Endodermal cell (in vitro differentiated cells): Measurements from ENCODE around the gene THSD4. TPM values are rescaled to one million over a fixed set of nuclear protein-coding genes. Genes with fewer than 3 reads are reported as not detected.

Experiments used
- DNase-seq: peaks from one replicate; pipeline ENCODE4 v3.0.0-alpha.2; 2017
- H3K27ac ChIP-seq: 2 replicates; pipeline ENCODE4 v1.5.1; 2013; ENCODE audit warnings: mild to moderate bottlenecking, low read depth, low read length, moderate library complexity
- H3K27me3 ChIP-seq: 2 replicates; pipeline ENCODE4 v1.6.1; 2013; ENCODE audit warnings: mild to moderate bottlenecking, low read length, moderate library complexity; ENCODE audit not compliant: insufficient read depth, control insufficient read depth, poor library complexity, severe bottlenecking
- H3K36me3 ChIP-seq: 2 replicates; pipeline ENCODE4 v1.7.0; 2013; ENCODE audit warnings: mild to moderate bottlenecking, low read length, moderate library complexity; ENCODE audit not compliant: control insufficient read depth, insufficient read depth
- H3K4me1 ChIP-seq: one replicate; pipeline ENCODE4 v1.7.0; 2013; ENCODE audit warnings: low read length; ENCODE audit not compliant: control insufficient read depth, insufficient read depth
- H3K4me3 ChIP-seq: 2 replicates; pipeline ENCODE4 v1.5.1; 2013; ENCODE audit warnings: mild to moderate bottlenecking, low read length, moderate library complexity
- H3K9ac ChIP-seq: 2 replicates; pipeline ENCODE4 v1.6.1; 2013; ENCODE audit warnings: mild to moderate bottlenecking, low read length, moderate library complexity; ENCODE audit not compliant: poor library complexity, severe bottlenecking; ENCODE audit errors: extremely low read depth
- H3K9me3 ChIP-seq: 2 replicates; pipeline ENCODE4 v1.6.1; 2013; ENCODE audit warnings: mild to moderate bottlenecking, low read length, moderate library complexity; ENCODE audit not compliant: control insufficient read depth
- H3K27ac Mint-ChIP-seq: 2 replicates; pipeline ENCODE4 v1.8.0; 2020; ENCODE audit warnings: mixed read lengths
- H3K27me3 Mint-ChIP-seq: 2 replicates; pipeline ENCODE4 v1.8.0; 2021; ENCODE audit warnings: mild to moderate bottlenecking, mixed read lengths; ENCODE audit not compliant: insufficient read depth
- H3K36me3 Mint-ChIP-seq: 2 replicates; pipeline ENCODE4 v1.8.0; 2020; ENCODE audit warnings: low read depth, mixed read lengths
- H3K4me1 Mint-ChIP-seq: 2 replicates; pipeline ENCODE4 v1.8.0; 2020; ENCODE audit warnings: mixed read lengths
- H3K4me3 Mint-ChIP-seq: 2 replicates; pipeline ENCODE4 v1.8.0; 2020; ENCODE audit warnings: mild to moderate bottlenecking, moderate library complexity, mixed read lengths
- H3K9me3 Mint-ChIP-seq: 2 replicates; pipeline ENCODE4 v1.8.0; 2020; ENCODE audit warnings: mild to moderate bottlenecking, mixed read lengths
- CTCF ChIP-seq: fragments of 200-600 bp; sonication (generic); conservative IDR thresholded peaks from 2 replicates; pipeline ENCODE4 v1.5.0; 2021; ENCODE audit warnings: antibody characterized with exemption, mild to moderate bottlenecking
- WGBS, 2 experiments: methylation state at CpG; one replicate each; pipeline versions ENCODE4 v1.1.5 to v1.1.7; 2013; ENCODE audit warnings: missing lambda C conversion rate in 2 of 2, mixed read lengths in 1 of 2; ENCODE audit not compliant: insufficient coverage in 1 of 2, insufficient read length in 1 of 2; 5-methylcytosine and 5-hydroxymethylcytosine counted together
- total RNA-seq, 2 donors: library from RNA; stranded (reverse); fragmentation: NEBNext Ultra II Directional in 1 of 2; extraction: Animal tissue kit (Norgen Biotek cat#: 25700) in 1 of 2; gene quantifications; 2 replicates in 1 of 2; 3 replicates in 1 of 2; pipeline ENCODE4 v1.2.1, GENCODE V29; 2021

Gene THSD4
- total RNA-seq, 2 donors from 2014 or later = 4.6 to 5.4 TPM

DNA sequence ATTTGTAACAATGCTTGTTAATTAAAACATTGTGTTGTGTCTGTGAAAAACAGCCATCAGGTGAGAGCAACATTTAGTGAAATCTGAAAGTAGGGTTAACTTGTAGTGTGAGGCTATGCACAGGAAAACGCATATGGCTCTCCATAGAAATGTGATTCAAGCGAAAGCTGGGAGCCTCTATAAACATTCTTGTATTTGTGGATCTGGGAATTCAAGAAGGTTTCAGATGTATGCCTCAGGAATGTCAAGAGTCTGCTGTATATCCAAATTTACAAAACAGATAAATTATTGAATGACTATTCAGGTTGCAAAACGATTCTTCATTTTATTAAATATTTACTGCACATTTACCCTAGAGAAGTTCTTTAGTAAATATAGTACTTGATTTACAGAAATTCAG is 166.0 kb downstream of the THSD4 start:
- H3K27me3 ChIP-seq = no peaks in the 10 kb centered on the region
- 98 to 100% methylated on average over 2 of the region's 3 CpGs for WGBS, 2 experiments

GRCh38 chr15:71282076-71282475 is 166.8 kb downstream of the THSD4 start:
- no peaks in the 10 kb centered on the region for H3K27me3 Mint-ChIP-seq
- H3K36me3 ChIP-seq = no peaks in the 10 kb centered on the region
- H3K4me1 Mint-ChIP-seq = no peaks in the 10 kb centered on the region
- DNase-seq = no peak
- H3K4me1 ChIP-seq = no peaks in the 10 kb centered on the region
- H3K4me3 ChIP-seq = no peak overlapping the region
- no peak overlapping the region for H3K4me3 Mint-ChIP-seq
- no peaks in the 10 kb centered on the region for H3K36me3 Mint-ChIP-seq
- H3K27ac Mint-ChIP-seq = no peak overlapping the region
- no peaks in the 10 kb centered on the region for H3K9me3 Mint-ChIP-seq
- TF ChIP-seq CTCF = no peak
- H3K9ac ChIP-seq = no peak overlapping the region
- 85 to 94% methylated on average over 3 of the region's 3 CpGs for WGBS, 2 experiments
- no peak overlapping the region for H3K27ac ChIP-seq
- H3K27me3 ChIP-seq = no peaks in the 10 kb centered on the region
- no peaks in the 10 kb centered on the region for H3K9me3 ChIP-seq

More for the DNA sequence above, 166.0 kb downstream of the THSD4 start:
- no peak overlapping the region for H3K9ac ChIP-seq
- no peak for TF ChIP-seq CTCF
- H3K27me3 Mint-ChIP-seq = no peaks in the 10 kb centered on the region
- no peaks in the 10 kb centered on the region for H3K9me3 Mint-ChIP-seq
- H3K36me3 ChIP-seq = no peaks in the 10 kb centered on the region
- H3K36me3 Mint-ChIP-seq = no peaks in the 10 kb centered on the region
- no peak overlapping the region for H3K27ac Mint-ChIP-seq
- no peak for DNase-seq
- no peaks in the 10 kb centered on the region for H3K9me3 ChIP-seq
- H3K4me3 Mint-ChIP-seq = no peak overlapping the region
- no peak overlapping the region for H3K27ac ChIP-seq
- peaks cover 1% of the 10 kb centered on the region for H3K4me1 Mint-ChIP-seq
- no peak overlapping the region for H3K4me3 ChIP-seq
- no peaks in the 10 kb centered on the region for H3K4me1 ChIP-seq

DNA sequence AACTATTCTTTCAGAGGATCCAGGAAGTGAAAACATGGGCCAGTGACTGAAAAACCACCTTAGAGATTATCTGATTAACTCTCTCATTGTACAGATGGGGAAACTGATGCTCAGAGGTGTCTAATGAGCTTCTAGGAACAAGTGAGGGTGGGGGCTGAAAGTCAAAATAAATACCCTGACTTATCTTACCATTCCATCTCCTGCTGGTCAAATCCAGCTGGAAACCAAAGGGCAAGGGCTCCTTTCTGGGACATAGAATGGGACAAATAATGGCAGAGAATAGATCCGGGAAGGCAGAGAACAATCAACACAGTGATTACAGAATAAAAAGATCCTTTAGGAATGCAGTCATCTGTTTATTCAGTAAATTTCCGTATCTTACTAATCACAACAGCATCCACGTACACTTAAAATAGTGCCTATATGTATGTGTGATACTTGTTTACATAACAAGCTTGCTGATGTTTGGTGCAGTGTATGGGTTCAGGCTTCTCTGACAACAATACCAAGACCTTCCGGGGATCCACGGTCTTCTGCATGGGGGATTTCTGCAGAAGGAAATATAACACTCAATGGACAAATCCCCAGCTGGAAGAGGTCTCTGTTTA is 173.2 kb downstream of the THSD4 start:
- no peak overlapping the region for H3K4me3 Mint-ChIP-seq
- Histone ChIP-seq H3K36me3 (no peaks in the 10 kb centered on the region), H3K4me3 (no peak overlapping the region), H3K9me3 (no peaks in the 10 kb centered on the region), H3K27ac (no peak overlapping the region), H3K27me3 (no peaks in the 10 kb centered on the region), H3K4me1 (no peaks in the 10 kb centered on the region), H3K9ac (no peak overlapping the region)
- no peak for TF ChIP-seq CTCF
- H3K27ac Mint-ChIP-seq = no peak overlapping the region
- peaks cover 2% of the 10 kb centered on the region for H3K4me1 Mint-ChIP-seq
- 94% methylated on average over 5 of the region's 5 CpGs; no CpG with 5 or more reads in 1 of the 2 experiments for WGBS, 2 experiments
- H3K9me3 Mint-ChIP-seq = no peaks in the 10 kb centered on the region
- H3K36me3 Mint-ChIP-seq = no peaks in the 10 kb centered on the region
- H3K27me3 Mint-ChIP-seq = no peaks in the 10 kb centered on the region
- DNase-seq = no peak
